IMR-90 (cell line): ENCODE results near the gene TMEM130. TPM values are rescaled to one million over a fixed set of nuclear protein-coding genes. Genes with fewer than 3 reads are reported as not detected.

Source experiments
- ATAC-seq: fragments of 200-7000 bp; cut with Tn5 transposase; 2 replicates; pipeline ENCODE4 v1.9.1; 2020; ENCODE audit warnings: low read depth, mild to moderate bottlenecking, moderate library complexity
- BruUV-seq: library from RNA; stranded (reverse); fragments of 400-500 nt; replicated peaks from 2 replicates; lab custom pipeline; 2021; lab: Mats Ljungman, UMichigan
- CTCF ChIA-PET: fragments of 300-600 bp; formaldehyde crosslinking; extraction: SDS; loops from one replicate; lab custom pipeline; 2021; ENCODE audit warnings: antibody characterized with exemption; lab: Yijun Ruan, JAX
- POLR2A ChIA-PET: fragments of 300-600 bp; sonication (Branson Sonifier 250); formaldehyde crosslinking; loops from one replicate; lab custom pipeline; 2022; ENCODE audit warnings: antibody characterized with exemption; ENCODE audit not compliant: unreplicated experiment; lab: Charles Lee
- DNase-seq: peaks from one replicate; pipeline ENCODE4 v3.0.0; 2013
- H2AFZ ChIP-seq: replicated peaks from 2 replicates; pipeline ENCODE3; 2013; ENCODE audit warnings: low read length, mild to moderate bottlenecking; ENCODE audit not compliant: poor library complexity
- H2AK5ac ChIP-seq: 2 replicates; pipeline ENCODE4 v1.6.1; 2013; ENCODE audit warnings: low read depth, low read length, inconsistent platforms
- H2AK9ac ChIP-seq: replicated peaks from 2 replicates; pipeline ENCODE3; 2013; ENCODE audit warnings: mild to moderate bottlenecking, low read depth, low read length, moderate library complexity; ENCODE audit not compliant: poor library complexity
- H2BK120ac ChIP-seq: 2 replicates; pipeline ENCODE4 v1.6.1; 2013; ENCODE audit warnings: low read depth, low read length, inconsistent platforms
- H2BK15ac ChIP-seq: 3 replicates; pipeline ENCODE4 v1.6.1; 2013; ENCODE audit warnings: low read depth, low read length, inconsistent platforms
- H2BK20ac ChIP-seq: 2 replicates; pipeline ENCODE4 v1.6.1; 2013; ENCODE audit warnings: low read depth, mild to moderate bottlenecking, inconsistent platforms, low read length, moderate library complexity
- H2BK5ac ChIP-seq: 2 replicates; pipeline ENCODE4 v1.6.1; 2013; ENCODE audit warnings: mild to moderate bottlenecking, low read depth, low read length, inconsistent platforms; ENCODE audit not compliant: poor library complexity, severe bottlenecking
- H3K14ac ChIP-seq: replicated peaks from 2 replicates; pipeline ENCODE4 v1.6.1; 2013; ENCODE audit warnings: low read depth, low read length, inconsistent platforms
- H3K18ac ChIP-seq: 2 replicates; pipeline ENCODE4 v1.6.1; 2013; ENCODE audit warnings: low read depth, low read length, control low read depth
- H3K23ac ChIP-seq: 2 replicates; pipeline ENCODE4 v1.6.1; 2013; ENCODE audit warnings: low read depth, low read length, inconsistent platforms
- H3K27ac ChIP-seq: 2 replicates; pipeline ENCODE4 v1.5.1; 2013; ENCODE audit warnings: mild to moderate bottlenecking, control low read depth, low read length; ENCODE audit not compliant: insufficient read depth
- H3K27me3 ChIP-seq: 2 replicates; pipeline ENCODE4 v1.6.1; 2013; ENCODE audit warnings: low read length; ENCODE audit not compliant: control insufficient read depth, insufficient read depth
- H3K36me3 ChIP-seq: 2 replicates; pipeline ENCODE4 v1.6.1; 2013; ENCODE audit warnings: low read length, mixed read lengths; ENCODE audit not compliant: control insufficient read depth, insufficient read depth
- H3K4ac ChIP-seq: 2 replicates; pipeline ENCODE4 v1.6.1; 2013; ENCODE audit warnings: low read depth, low read length, inconsistent platforms
- H3K4me1 ChIP-seq: 2 replicates; pipeline ENCODE4 v1.6.1; 2013; ENCODE audit warnings: low read length, mixed read lengths; ENCODE audit not compliant: control insufficient read depth, insufficient read depth
- H3K4me2 ChIP-seq: 2 replicates; pipeline ENCODE4 v1.6.1; 2013; ENCODE audit warnings: low read depth, mild to moderate bottlenecking, control low read depth, low read length, moderate library complexity
- H3K4me3 ChIP-seq: 2 replicates; pipeline ENCODE4 v1.5.1; 2013; ENCODE audit warnings: low read depth, mild to moderate bottlenecking, control low read depth, low read length, moderate library complexity; ENCODE audit not compliant: insufficient read depth
- H3K56ac ChIP-seq: 2 replicates; pipeline ENCODE4 v1.6.1; 2013; ENCODE audit warnings: low read length, inconsistent platforms; ENCODE audit not compliant: insufficient read depth; ENCODE audit errors: extremely low read depth
- H3K79me1 ChIP-seq, 2 experiments: 2 replicates each; pipeline ENCODE4 v1.6.1; 2013; ENCODE audit warnings: low read length in 2 of 2, inconsistent platforms in 1 of 2, low read depth in 1 of 2
- H3K9ac ChIP-seq: 2 replicates; pipeline ENCODE4 v1.6.1; 2013; ENCODE audit warnings: low read depth, low read length, control low read depth
- H3K9me1 ChIP-seq: 2 replicates; pipeline ENCODE4 v1.6.1; 2013; ENCODE audit warnings: low read length, inconsistent platforms; ENCODE audit not compliant: insufficient read depth
- H3K9me3 ChIP-seq: 2 replicates; pipeline ENCODE4 v1.6.1; 2013; ENCODE audit warnings: low read length; ENCODE audit not compliant: control insufficient read depth, insufficient read depth
- H4K20me1 ChIP-seq: 2 replicates; pipeline ENCODE4 v1.6.1; 2013; ENCODE audit warnings: low read length, inconsistent platforms; ENCODE audit not compliant: insufficient read depth
- H4K5ac ChIP-seq: 2 replicates; pipeline ENCODE4 v1.6.1; 2013; ENCODE audit warnings: mild to moderate bottlenecking, low read depth, low read length, control low read depth
- H4K8ac ChIP-seq, 2 experiments: 2 replicates each; pipeline ENCODE4 v1.6.1; 2013; ENCODE audit warnings: low read depth in 2 of 2, low read length in 2 of 2, control low read depth in 1 of 2, inconsistent platforms in 1 of 2
- H4K91ac ChIP-seq: 2 replicates; pipeline ENCODE4 v1.6.1; 2013; ENCODE audit warnings: low read depth, low read length, inconsistent platforms; ENCODE audit not compliant: insufficient read depth
- CHD1 ChIP-seq: IDR thresholded peaks from 2 replicates; pipeline ENCODE4 v1.6.1; 2012; ENCODE audit warnings: low read depth, low read length, improper control_type of control experiment
- CTCF ChIP-seq: conservative IDR thresholded peaks from 2 replicates; pipeline ENCODE4 v1.5.1; 2012; ENCODE audit warnings: mild to moderate bottlenecking, low read depth, low read length, improper control_type of control experiment
- ELK1 ChIP-seq: fragments of 150-350 bp; IDR thresholded peaks from 2 replicates; pipeline ENCODE4 v1.6.1; 2016; ENCODE audit warnings: low read depth, mild to moderate bottlenecking, low read length, moderate library complexity, borderline replicate concordance
- FOS ChIP-seq: fragments of 150-350 bp; IDR thresholded peaks from 2 replicates; pipeline ENCODE4 v1.6.1; 2016; ENCODE audit warnings: low read depth, low read length
- MXI1 ChIP-seq: IDR thresholded peaks from 2 replicates; pipeline ENCODE4 v1.6.1; 2012; ENCODE audit warnings: low read depth, mild to moderate bottlenecking, low read length, moderate library complexity, borderline replicate concordance
- POLR2A ChIP-seq: IDR thresholded peaks from 2 replicates; pipeline ENCODE4 v1.6.1; 2012; ENCODE audit warnings: mild to moderate bottlenecking, low read depth, low read length
- RAD21 ChIP-seq: IDR thresholded peaks from 2 replicates; pipeline ENCODE4 v1.6.1; 2012; ENCODE audit warnings: low read length, improper control_type of control experiment
- RFX5 ChIP-seq: IDR thresholded peaks from 2 replicates; pipeline ENCODE4 v1.8.0; 2012; ENCODE audit warnings: low read depth, mild to moderate bottlenecking, low read length, moderate library complexity
- SMC3 ChIP-seq: fragments of 150-350 bp; IDR thresholded peaks from 2 replicates; pipeline ENCODE4 v1.6.1; 2016; ENCODE audit warnings: low read depth, mild to moderate bottlenecking, antibody characterized with exemption, low read length, moderate library complexity
- USF2 ChIP-seq: fragments of 150-350 bp; IDR thresholded peaks from 2 replicates; pipeline ENCODE4 v1.6.1; 2017; ENCODE audit warnings: mild to moderate bottlenecking, antibody characterized with exemption, low read length, low read depth
- WGBS, 2 experiments: methylation state at CpG; one replicate each; pipeline versions ENCODE4 v1.1.5 to v1.1.7; 2013; ENCODE audit warnings: missing lambda C conversion rate in 2 of 2; ENCODE audit not compliant: insufficient read length in 1 of 2; ENCODE audit errors: extremely low coverage in 2 of 2; 5-methylcytosine and 5-hydroxymethylcytosine counted together
- dilution Hi-C: fragments of 300-500 bp; cut with HindIII; formaldehyde crosslinking; loops from one replicate; pipeline ENCODE4 v1.14.3; 2018; ENCODE audit warnings: low sequenced_read_pairs; ENCODE audit not compliant: unreplicated experiment
- in situ Hi-C: fragments of 300-500 bp; cut with MboI; formaldehyde crosslinking; loops from 3 replicates; pipeline ENCODE4 v1.14.3; 2019; ENCODE audit warnings: low sequenced_read_pairs, inconsistent platforms, mixed read lengths
- intact Hi-C: fragments of 100-400 bp; cut with micrococcal nuclease; formaldehyde crosslinking; loops from 2 replicates; pipeline ENCODE4 v1.10.0; 2022
- polyA plus RNA-seq, 3 experiments: library from polyadenylated mRNA; depleted of rRNA; stranded (reverse); fragments of >200 nt; gene quantifications; 2 replicates each; pipeline ENCODE4 v1.2.3, GENCODE V29; 2012; ENCODE audit warnings: low replicate concordance in 1 of 3
- total RNA-seq: library from RNA; depleted of rRNA; stranded (reverse); fragments of >200 nt; gene quantifications from 2 replicates; pipeline ENCODE4 v1.2.3, GENCODE V29; 2012

TMEM130 gene
- total and polyA plus RNA-seq, 2 of the 4 experiments (the other 2 are of a cell fraction): 1.1 to 14.8 TPM

- DNase-seq (no peak), ATAC-seq (no peak)
- Histone ChIP-seq H3K9me1 (no peaks in the 10 kb centered on the region), H3K4me3 (no peak overlapping the region), H3K27ac (no peak overlapping the region), H3K56ac (no peak overlapping the region), H3K14ac (no peak overlapping the region), H3K27me3 (no peaks in the 10 kb centered on the region), H4K91ac (no peak overlapping the region), H2AFZ (no peak overlapping the region), H2BK5ac (no peak overlapping the region), H4K8ac (no peak overlapping the region), H3K36me3 (no peaks in the 10 kb centered on the region), H2AK5ac (no peak overlapping the region), H3K79me1 (no peaks in the 10 kb centered on the region), H4K5ac (no peak overlapping the region), H2BK120ac (no peak overlapping the region), H2BK15ac (no peak overlapping the region), H3K4ac (no peak overlapping the region), H3K4me2 (no peak overlapping the region), H3K18ac (no peak overlapping the region), H2AK9ac (no peak overlapping the region), H3K4me1 (no peaks in the 10 kb centered on the region), H3K9me3 (peaks cover 9% of the 10 kb centered on the region), H3K23ac (no peak overlapping the region), H3K9ac (no peak overlapping the region), H2BK20ac (no peak overlapping the region), H4K20me1 (no peaks in the 10 kb centered on the region)
- dilution Hi-C loops: no loop called here
- CTCF ChIA-PET: no interaction called here
- in situ Hi-C loops: no loop called here
- intact Hi-C loops: no loop called here
- 59% methylated on average over 5 of the region's 8 CpGs; no CpG with 5 or more reads in 1 of the 2 experiments for WGBS, 2 experiments
- TF ChIP-seq USF2 (no peak), FOS (no peak), SMC3 (no peak), POLR2A (no peak), CHD1 (no peak), MXI1 (no peak), RFX5 (no peak), ELK1 (no peak), CTCF (no peak), RAD21 (no peak)
- BruUV-seq: no TSS peak
- POLR2A ChIA-PET: no interaction called here
These were observed 72.7 kb downstream of the TMEM130 start for GRCh38 chr7:98797150-98797549.
